Right cardiac atrium (tissue), 5 donors: ENCODE data around the gene XRCC3. TPM values are rescaled to one million over a fixed set of nuclear protein-coding genes. Genes with fewer than 3 reads are reported as not detected.
"Not testable (repeated sequence)": the region's sequence is repeated elsewhere in the genome, so short reads cannot be mapped to it uniquely, and the experiment has no call there.

Source experiments
- ATAC-seq, 2 donors: fragments of 200-7000 bp; cut with Tn5 transposase; one replicate each; pipeline versions ENCODE4 v1.8.0 to v1.9.1; 2020; ENCODE audit warnings: moderate library complexity in 2 of 2, mild to moderate bottlenecking in 1 of 2
- DNase-seq, 3 donors: peaks; one replicate each; pipeline ENCODE4 v3.0.0-alpha.2; 2020
- H3K27ac ChIP-seq: one replicate; pipeline ENCODE4 v1.5.1; 2013; ENCODE audit warnings: mild to moderate bottlenecking, low read length, control low read depth, moderate library complexity
- H3K27me3 ChIP-seq: one replicate; pipeline ENCODE4 v1.6.1; 2013; ENCODE audit not compliant: control insufficient read depth, insufficient read depth
- H3K4me1 ChIP-seq: one replicate; pipeline ENCODE4 v1.6.1; 2013; ENCODE audit warnings: low read length; ENCODE audit not compliant: control insufficient read depth, insufficient read depth
- H3K4me3 ChIP-seq: one replicate; pipeline ENCODE4 v1.5.1; 2013; ENCODE audit warnings: low read length, control low read depth
- H3K9me3 ChIP-seq: one replicate; pipeline ENCODE4 v1.6.1; 2013; ENCODE audit warnings: low read length; ENCODE audit not compliant: control insufficient read depth
- WGBS: extraction: QIAGEN DNeasy Blood & Tissue Kit; methylation state at CpG from one replicate; pipeline ENCODE4 v1.1.7; 2013; 5-methylcytosine and 5-hydroxymethylcytosine counted together
- intact Hi-C, 4 donors: fragments of 100-400 bp; cut with DNase I; formaldehyde crosslinking; loops; one replicate each; pipeline versions ENCODE4 v1.11.0 to v1.14.0; 2022 to 2023
- polyA plus RNA-seq: library from polyadenylated mRNA; stranded (reverse); fragments of 200-250 nt; gene quantifications from one replicate; pipeline ENCODE4 v1.2.3, GENCODE V29; 2013
- total RNA-seq, 4 donors: library from RNA; stranded (reverse); fragmentation: NEBNext Ultra II Directional; extraction: Animal tissue kit (Norgen Biotek cat#: 25700); gene quantifications; one replicate each; pipeline ENCODE4 v1.2.1, GENCODE V29; 2021
- donor health status: healthy with polysubstance abuse.
- donor health status: DM: no; HTN: yes; CAD: no.
- donor health status: DM: no; HTN: no; CAD: no.
- donor health status: DM: no; HTN: yes; CAD: no; lungs with severe emphysema.
- donor health status: DM: yes; HTN: yes; CAD: no.

Gene XRCC3
- total and polyA plus RNA-seq, 5 donors: 2.1 to 5.6 (median 2.3) TPM

- ATAC-seq (no peak), DNase-seq (peak in 2 of 3 donors; percentile 57 to 64)
- intact Hi-C loops: loop anchor here in 1 of 4 donors (10.0 kb wide), 1 partner anchor 123 kb away; no protein-coding TSS in a partner anchor
- WGBS: 74% methylated on average over 14 of the region's 14 CpGs
- Histone ChIP-seq H3K4me3 (no peak overlapping the region), H3K27me3 (no peaks in the 10 kb centered on the region), H3K4me1 (peaks cover 8% of the 10 kb centered on the region), H3K9me3 (no peaks in the 10 kb centered on the region), H3K27ac (no peak overlapping the region)
Observed at GRCh38 chr14:103697603-103698379, 17.5 kb downstream of the XRCC3 start.

- Histone ChIP-seq H3K4me1 (peaks cover 8% of the 10 kb centered on the region), H3K4me3 (no peak overlapping the region), H3K9me3 (no peaks in the 10 kb centered on the region), H3K27me3 (no peaks in the 10 kb centered on the region), H3K27ac (no peak overlapping the region)
- WGBS: 18% methylated on average over 3 of the region's 3 CpGs
- DNase-seq (peak in 1 of 3 donors; percentile 54), ATAC-seq (no peak)
- intact Hi-C loops: loop anchor here in 1 of 4 donors (10.0 kb wide), 1 partner anchor 122 kb away; no protein-coding TSS in a partner anchor
Observed at GRCh38 chr14:103697206-103697602, 18.0 kb downstream of the XRCC3 start.

- Histone ChIP-seq H3K27ac (peak overlapping the region; percentile 48), H3K4me3 (no peak overlapping the region), H3K27me3 (no peaks in the 10 kb centered on the region), H3K4me1 (peaks cover 8% of the 10 kb centered on the region), H3K9me3 (no peaks in the 10 kb centered on the region)
- 21% methylated on average over 17 of the region's 17 CpGs for WGBS
- ATAC-seq (peak; percentile 33 to 49), DNase-seq (peak; percentile 61 to 90 (median 88))
- intact Hi-C loops: loop anchor here in 1 of 4 donors (10.0 kb wide), 1 partner anchor 122 kb away; no protein-coding TSS in a partner anchor
Observed at GRCh38 chr14:103696466-103697071, 18.7 kb downstream of the XRCC3 start.

- ATAC-seq (no peak), DNase-seq (peak in 1 of 3 donors; percentile 58)
- peaks cover 8% of the 10 kb centered on the region for H3K4me1 ChIP-seq
- H3K9me3 ChIP-seq: no peaks in the 10 kb centered on the region
- no peaks in the 10 kb centered on the region for H3K27me3 ChIP-seq
- 60% methylated on average over 12 of the region's 13 CpGs for WGBS
- intact Hi-C loops: loop anchor here in 1 of 4 donors (10.0 kb wide), 1 partner anchor 121 kb away; no protein-coding TSS in a partner anchor
- no peak overlapping the region for H3K27ac ChIP-seq
- no peak overlapping the region for H3K4me3 ChIP-seq
Observed at GRCh38 chr14:103696070-103696402, 19.2 kb downstream of the XRCC3 start.

GRCh38 chr14:103695296-103696069 is 19.8 kb downstream of the XRCC3 start:
- H3K4me3 ChIP-seq: no peak overlapping the region
- no peaks in the 10 kb centered on the region for H3K9me3 ChIP-seq
- no peaks in the 10 kb centered on the region for H3K27me3 ChIP-seq
- DNase-seq: peak in 1 of 3 donors; percentile 43
- WGBS: 58% methylated on average over 14 of the region's 14 CpGs
- H3K4me1 ChIP-seq: peaks cover 6% of the 10 kb centered on the region
- ATAC-seq: no peak
- intact Hi-C loops: loop anchor here in 1 of 4 donors (10.0 kb wide), 1 partner anchor 121 kb away; no protein-coding TSS in a partner anchor
- H3K27ac ChIP-seq: no peak overlapping the region

- ATAC-seq: no peak
- DNase-seq: peak in 1 of 3 donors; percentile 41
- H3K4me3 ChIP-seq: no peak overlapping the region
- intact Hi-C loops: loop anchor here in 1 of 4 donors (10.0 kb wide), 1 partner anchor 120 kb away; no protein-coding TSS in a partner anchor
- no peaks in the 10 kb centered on the region for H3K27me3 ChIP-seq
- peaks cover 6% of the 10 kb centered on the region for H3K4me1 ChIP-seq
- H3K9me3 ChIP-seq: no peaks in the 10 kb centered on the region
- WGBS: 90% methylated on average over 20 of the region's 20 CpGs
- H3K27ac ChIP-seq: no peak overlapping the region
Observed at GRCh38 chr14:103694572-103695026, 20.7 kb downstream of the XRCC3 start.

GRCh38 chr14:103693515-103693914 is 21.7 kb downstream of the XRCC3 start:
- Histone ChIP-seq H3K27ac (no peak overlapping the region), H3K9me3 (no peaks in the 10 kb centered on the region), H3K27me3 (no peaks in the 10 kb centered on the region), H3K4me3 (no peak overlapping the region), H3K4me1 (peaks cover 9% of the 10 kb centered on the region)
- 92% methylated on average over 22 of the region's 22 CpGs for WGBS
- intact Hi-C loops: loop anchor here in 1 of 4 donors (10.0 kb wide), 1 partner anchor 119 kb away; no protein-coding TSS in a partner anchor
- no peak for ATAC-seq
- no peak for DNase-seq

- no peaks in the 10 kb centered on the region for H3K27me3 ChIP-seq
- H3K27ac ChIP-seq: no peak overlapping the region
- ATAC-seq (no peak), DNase-seq (peak in 1 of 3 donors; percentile 18)
- 86% methylated on average over 12 of the region's 12 CpGs for WGBS
- peaks cover 8% of the 10 kb centered on the region for H3K4me1 ChIP-seq
- H3K9me3 ChIP-seq: no peaks in the 10 kb centered on the region
- no peak overlapping the region for H3K4me3 ChIP-seq
- intact Hi-C loops: loop anchor here in 1 of 4 donors (10.0 kb wide), 1 partner anchor 118 kb away; no protein-coding TSS in a partner anchor
Observed at GRCh38 chr14:103692871-103693270, 22.4 kb downstream of the XRCC3 start.

GRCh38 chr14:103692159-103692558 is 23.1 kb downstream of the XRCC3 start:
- ATAC-seq (no peak), DNase-seq (peak in 1 of 3 donors; percentile 37)
- 92% methylated on average over 17 of the region's 17 CpGs for WGBS
- intact Hi-C loops: loop anchor here in 1 of 4 donors (10.0 kb wide), 1 partner anchor 117 kb away; no protein-coding TSS in a partner anchor
- peaks cover 5% of the 10 kb centered on the region for H3K4me1 ChIP-seq
- no peak overlapping the region for H3K4me3 ChIP-seq
- no peaks in the 10 kb centered on the region for H3K27me3 ChIP-seq
- no peak overlapping the region for H3K27ac ChIP-seq
- no peaks in the 10 kb centered on the region for H3K9me3 ChIP-seq

- 87% methylated on average over 5 of the region's 5 CpGs for WGBS
- intact Hi-C loops: loop anchor here in 1 of 4 donors (10.0 kb wide), 1 partner anchor 117 kb away; no protein-coding TSS in a partner anchor
Observed at GRCh38 chr14:103691655-103692054, 23.6 kb downstream of the XRCC3 start.

More at GRCh38 chr14:103691655-103692054, 23.6 kb downstream of the XRCC3 start:
- not testable (repeated sequence) for H3K4me3 ChIP-seq, H3K27me3 ChIP-seq, H3K27ac ChIP-seq, H3K4me1 ChIP-seq, ATAC-seq, DNase-seq, H3K9me3 ChIP-seq
